ENCODE data around the gene SYP. TPM values are rescaled to one million over a fixed set of nuclear protein-coding genes. Genes with fewer than 3 reads are reported as not detected.
A peak's percentile ranks its signal among the peaks of the same experiment; 100 is the strongest.

Gene SYP
- total and polyA plus RNA-seq, 2 donors (not counting 1 experiment from before 2014, with no cell fraction given), result 1.2 to 1.6 TPM

GRCh38 chrX:49237060-49237459, 37.1 kb upstream of the SYP start:
- H3K9me3 ChIP-seq (ENCODE audit: control extremely low read depth in 1 of 3, control insufficient read depth in 2 of 3, insufficient read depth in 1 of 3, low read length in 2 of 3), result no peaks in the 10 kb centered on the region
- peaks cover 22% of the 10 kb centered on the region for H3K4me1 Mint-ChIP-seq
- 21% methylated on average over 7 of the region's 9 CpGs for WGBS (ENCODE audit: insufficient coverage)
- no peaks in the 10 kb centered on the region for H3K27me3 ChIP-seq (replicated peaks in 1 of 4; ENCODE audit: control extremely low read depth in 1 of 4, control insufficient read depth in 3 of 4, insufficient read depth in 4 of 4, low read length in 3 of 4)
- CTCF ChIA-PET, result no interaction called here
- POLR2A ChIA-PET, result interaction anchor here (0.6 kb wide), 1 partner anchor 141 kb away, joined by 5 read pairs; no protein-coding TSS in a partner anchor
- no peak for TF ChIP-seq CTCF (IDR thresholded peaks at IDR 0.05)
- TF ChIP-seq EZH2 (IDR thresholded peaks at IDR 0.05; ENCODE audit: borderline replicate concordance, insufficient read depth, low read depth, low read length, poor library complexity, severe bottlenecking), result no peak
- peak overlapping the region; percentile 91 for H3K27ac Mint-ChIP-seq
- H3K9me3 Mint-ChIP-seq (ENCODE audit: insufficient read depth), result no peaks in the 10 kb centered on the region
- DNase-seq, result peak; percentile 34
- peak overlapping the region; percentile 34 for H3K4me2 ChIP-seq (replicated peaks; ENCODE audit: low read depth, low read length, poor library complexity, severe bottlenecking)
- peak overlapping the region; percentile 85 for H3K4me3 Mint-ChIP-seq
- no peak overlapping the region for H3K4me3 ChIP-seq (ENCODE audit: control extremely low read depth in 1 of 5, extremely low read depth in 1 of 5, insufficient read depth in 1 of 5, low read depth in 2 of 5, low read length in 4 of 5)
- no peaks in the 10 kb centered on the region for H4K20me1 ChIP-seq (ENCODE audit: control insufficient read depth, insufficient read depth, low read length, poor library complexity, severe bottlenecking)
- intact Hi-C loops (cut with micrococcal nuclease), result no loop called here
- H3K36me3 ChIP-seq (replicated peaks in 1 of 2; ENCODE audit: control extremely low read depth in 1 of 2, control insufficient read depth in 1 of 2, extremely low read depth in 1 of 2, insufficient read depth in 2 of 2, low read length in 1 of 2), result peaks cover 0 to 4% of the 10 kb centered on the region in 2 experiments
- peak; percentile 37 for ATAC-seq (ENCODE audit: low read depth)
- H3K9ac ChIP-seq (ENCODE audit: low read length), result no peak overlapping the region
- peak overlapping the region; percentile 10 to 51 for H3K27ac ChIP-seq (ENCODE audit: low read length in 2 of 2)
- H3K27me3 Mint-ChIP-seq, result no peaks in the 10 kb centered on the region
- H2AFZ ChIP-seq (ENCODE audit: insufficient read depth, low read depth, low read length, poor library complexity, severe bottlenecking), result no peak overlapping the region
- peaks cover 12 to 25% of the 10 kb centered on the region in 2 donors for H3K4me1 ChIP-seq (ENCODE audit: control insufficient read depth in 2 of 2, insufficient read depth in 2 of 2, low read length in 2 of 2)
- peaks cover 19% of the 10 kb centered on the region for H3K79me2 ChIP-seq (ENCODE audit: control insufficient read depth, insufficient read depth, low read length)

- ChIA-PET POLR2A (no interaction called here), CTCF (no interaction called here)
- TF ChIP-seq CTCF (IDR thresholded peaks at IDR 0.05), result no peak
- no peak for TF ChIP-seq EZH2 (IDR thresholded peaks at IDR 0.05; ENCODE audit: borderline replicate concordance, insufficient read depth, low read depth, low read length, poor library complexity, severe bottlenecking)
- no peak overlapping the region for H3K4me3 ChIP-seq (ENCODE audit: control extremely low read depth in 1 of 5, extremely low read depth in 1 of 5, insufficient read depth in 1 of 5, low read depth in 2 of 5, low read length in 4 of 5)
- no peaks in the 10 kb centered on the region for H3K27me3 ChIP-seq (replicated peaks in 1 of 4; ENCODE audit: control extremely low read depth in 1 of 4, control insufficient read depth in 3 of 4, insufficient read depth in 4 of 4, low read length in 3 of 4)
- H3K27ac ChIP-seq (ENCODE audit: low read length in 2 of 2), result no peak overlapping the region
- no peak overlapping the region for H3K27ac Mint-ChIP-seq
- ATAC-seq (ENCODE audit: low read depth) (no peak), DNase-seq (no peak)
- H3K4me2 ChIP-seq (replicated peaks; ENCODE audit: low read depth, low read length, poor library complexity, severe bottlenecking), result no peak overlapping the region
- no peaks in the 10 kb centered on the region for H4K20me1 ChIP-seq (ENCODE audit: control insufficient read depth, insufficient read depth, low read length, poor library complexity, severe bottlenecking)
- intact Hi-C loops (cut with micrococcal nuclease), result loop anchor here (2.0 kb wide), 1 partner anchor 77 kb away; no protein-coding TSS in a partner anchor
- H3K36me3 ChIP-seq (replicated peaks in 1 of 2; ENCODE audit: control extremely low read depth in 1 of 2, control insufficient read depth in 1 of 2, extremely low read depth in 1 of 2, insufficient read depth in 2 of 2, low read length in 1 of 2), result no peaks in the 10 kb centered on the region
- no peaks in the 10 kb centered on the region for H3K9me3 ChIP-seq (ENCODE audit: control extremely low read depth in 1 of 3, control insufficient read depth in 2 of 3, insufficient read depth in 1 of 3, low read length in 2 of 3)
- no peaks in the 10 kb centered on the region for H3K27me3 Mint-ChIP-seq
- peaks cover 12% of the 10 kb centered on the region for H3K79me2 ChIP-seq (ENCODE audit: control insufficient read depth, insufficient read depth, low read length)
- 90% methylated on average over 21 of the region's 56 CpGs for WGBS (ENCODE audit: insufficient coverage)
- H3K9me3 Mint-ChIP-seq (ENCODE audit: insufficient read depth), result no peaks in the 10 kb centered on the region
- no peak overlapping the region for H2AFZ ChIP-seq (ENCODE audit: insufficient read depth, low read depth, low read length, poor library complexity, severe bottlenecking)
- peaks cover 31% of the 10 kb centered on the region for H3K4me1 Mint-ChIP-seq
- H3K4me3 Mint-ChIP-seq, result no peak overlapping the region
- no peak overlapping the region for H3K9ac ChIP-seq (ENCODE audit: low read length)
- peaks cover 17 to 39% of the 10 kb centered on the region in 2 donors for H3K4me1 ChIP-seq (ENCODE audit: control insufficient read depth in 2 of 2, insufficient read depth in 2 of 2, low read length in 2 of 2)
Measured at GRCh38 chrX:49233887-49234555, 34.0 kb upstream of the SYP start.

Data from B cell (primary cell).